K562 (cell line): ENCODE measurements around the gene ATXN1. TPM values are rescaled to one million over a fixed set of nuclear protein-coding genes. Genes with fewer than 3 reads are reported as not detected.
A peak's percentile ranks its signal among the peaks of the same experiment; 100 is the strongest.

Source experiments
- JUND ChIP-seq, 2 experiments: IDR thresholded peaks; 2 replicates in 1 of 2; 3 replicates in 1 of 2; pipeline ENCODE4 v1.6.1; 2011; ENCODE audit warnings: borderline replicate concordance in 2 of 2, low read depth in 2 of 2, low read length in 2 of 2, improper control_type of control experiment in 1 of 2, missing biosample characterization in 1 of 2, missing genetic modification characterization in 1 of 2, missing genetic modification reagents in 1 of 2
- MEF2D ChIP-seq: conservative IDR thresholded peaks from 2 replicates; pipeline ENCODE4 v1.6.1; 2016; ENCODE audit warnings: low read depth, missing genetic modification characterization, missing compliant biosample characterization
- PHB2 ChIP-seq: fragments of 450-650 bp; IDR thresholded peaks from 2 replicates; pipeline ENCODE4 v1.6.1; 2017; ENCODE audit warnings: low read depth
- RBM25 ChIP-seq: fragments of 200-400 bp; formaldehyde crosslinking; IDR thresholded peaks from 2 replicates; pipeline ENCODE4 v1.6.1; 2018; ENCODE audit warnings: low read length, low read depth, moderate library complexity; ENCODE audit not compliant: severe bottlenecking
- WHSC1 ChIP-seq: IDR thresholded peaks from one replicate; pipeline ENCODE4 v1.6.1; 2012; ENCODE audit warnings: low read length, control low read depth, inconsistent platforms
- ZFP36 ChIP-seq: fragments of 150-350 bp; IDR thresholded peaks from 2 replicates; pipeline ENCODE4 v1.6.1; 2018; ENCODE audit warnings: low read length, low read depth; ENCODE audit not compliant: partially characterized antibody
- polyA plus RNA-seq, 8 experiments: library from polyadenylated mRNA; depleted of rRNA in 4 of 8; stranded (reverse) in 5 of 8; unstranded in 3 of 8; fragments of >200 nt; fragmentation: Nextera tagmentation in 2 of 8; fragmentation: Illumina TruSeq in 1 of 8; extraction: Ambion mirVana in 2 of 8; extraction: Trizol in 1 of 8; gene quantifications; 2 replicates each; pipeline versions ENCODE4 v1.2.1 to v1.2.3, GENCODE V29; 2011 to 2014; ENCODE audit warnings: inconsistent platforms in 1 of 8, missing spikeins in 1 of 8
- total RNA-seq, 7 experiments: library from RNA; depleted of rRNA in 6 of 7; stranded (reverse); fragments of >200 nt in 6 of 7; fragmentation: Illumina TruSeq in 2 of 7; extraction: Trizol in 2 of 7; gene quantifications; 2 replicates each; pipeline versions ENCODE4 v1.2.1 to v1.2.3, GENCODE V29; 2011 to 2021; ENCODE audit warnings: low replicate concordance in 1 of 7
- TF ChIP-seq, protein P1 (sequence below): fragments of 450-650 bp; IDR thresholded peaks from 2 replicates; pipeline ENCODE4 v1.6.1; 2016; ENCODE audit warnings: mild to moderate bottlenecking, moderate library complexity
- TF ChIP-seq, protein P2 (sequence below): fragments of 150-350 bp; conservative IDR thresholded peaks from 2 replicates; pipeline ENCODE4 v1.6.1; 2014; ENCODE audit warnings: low read length

Gene ATXN1
- total and polyA plus RNA-seq, 9 of the 15 experiments (the other 6 are each of a cell fraction or from before 2014, with no cell fraction given) = under 0.01 to 1.2 (median 0.58) TPM

DNA sequence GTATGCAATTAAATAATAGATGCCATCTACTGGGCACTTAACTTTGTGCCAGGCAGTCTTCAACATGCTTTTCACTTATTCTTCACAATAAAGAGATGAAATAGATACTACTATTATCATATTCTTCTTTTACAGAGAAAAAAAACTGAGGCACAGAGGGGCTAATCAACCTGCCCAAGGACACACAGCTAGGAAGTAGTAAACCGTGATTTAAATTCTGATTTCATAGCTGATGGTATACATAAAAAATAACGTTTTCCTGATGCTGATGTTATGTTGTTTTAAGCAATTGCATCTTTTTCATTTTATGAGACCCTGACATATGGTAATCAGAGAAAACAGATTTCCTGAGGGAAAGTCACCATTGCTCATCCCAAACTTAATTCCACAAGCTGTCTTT, 45.1 kb upstream of the ATXN1 start (continued):
- TF ChIP-seq, protein P1, sequence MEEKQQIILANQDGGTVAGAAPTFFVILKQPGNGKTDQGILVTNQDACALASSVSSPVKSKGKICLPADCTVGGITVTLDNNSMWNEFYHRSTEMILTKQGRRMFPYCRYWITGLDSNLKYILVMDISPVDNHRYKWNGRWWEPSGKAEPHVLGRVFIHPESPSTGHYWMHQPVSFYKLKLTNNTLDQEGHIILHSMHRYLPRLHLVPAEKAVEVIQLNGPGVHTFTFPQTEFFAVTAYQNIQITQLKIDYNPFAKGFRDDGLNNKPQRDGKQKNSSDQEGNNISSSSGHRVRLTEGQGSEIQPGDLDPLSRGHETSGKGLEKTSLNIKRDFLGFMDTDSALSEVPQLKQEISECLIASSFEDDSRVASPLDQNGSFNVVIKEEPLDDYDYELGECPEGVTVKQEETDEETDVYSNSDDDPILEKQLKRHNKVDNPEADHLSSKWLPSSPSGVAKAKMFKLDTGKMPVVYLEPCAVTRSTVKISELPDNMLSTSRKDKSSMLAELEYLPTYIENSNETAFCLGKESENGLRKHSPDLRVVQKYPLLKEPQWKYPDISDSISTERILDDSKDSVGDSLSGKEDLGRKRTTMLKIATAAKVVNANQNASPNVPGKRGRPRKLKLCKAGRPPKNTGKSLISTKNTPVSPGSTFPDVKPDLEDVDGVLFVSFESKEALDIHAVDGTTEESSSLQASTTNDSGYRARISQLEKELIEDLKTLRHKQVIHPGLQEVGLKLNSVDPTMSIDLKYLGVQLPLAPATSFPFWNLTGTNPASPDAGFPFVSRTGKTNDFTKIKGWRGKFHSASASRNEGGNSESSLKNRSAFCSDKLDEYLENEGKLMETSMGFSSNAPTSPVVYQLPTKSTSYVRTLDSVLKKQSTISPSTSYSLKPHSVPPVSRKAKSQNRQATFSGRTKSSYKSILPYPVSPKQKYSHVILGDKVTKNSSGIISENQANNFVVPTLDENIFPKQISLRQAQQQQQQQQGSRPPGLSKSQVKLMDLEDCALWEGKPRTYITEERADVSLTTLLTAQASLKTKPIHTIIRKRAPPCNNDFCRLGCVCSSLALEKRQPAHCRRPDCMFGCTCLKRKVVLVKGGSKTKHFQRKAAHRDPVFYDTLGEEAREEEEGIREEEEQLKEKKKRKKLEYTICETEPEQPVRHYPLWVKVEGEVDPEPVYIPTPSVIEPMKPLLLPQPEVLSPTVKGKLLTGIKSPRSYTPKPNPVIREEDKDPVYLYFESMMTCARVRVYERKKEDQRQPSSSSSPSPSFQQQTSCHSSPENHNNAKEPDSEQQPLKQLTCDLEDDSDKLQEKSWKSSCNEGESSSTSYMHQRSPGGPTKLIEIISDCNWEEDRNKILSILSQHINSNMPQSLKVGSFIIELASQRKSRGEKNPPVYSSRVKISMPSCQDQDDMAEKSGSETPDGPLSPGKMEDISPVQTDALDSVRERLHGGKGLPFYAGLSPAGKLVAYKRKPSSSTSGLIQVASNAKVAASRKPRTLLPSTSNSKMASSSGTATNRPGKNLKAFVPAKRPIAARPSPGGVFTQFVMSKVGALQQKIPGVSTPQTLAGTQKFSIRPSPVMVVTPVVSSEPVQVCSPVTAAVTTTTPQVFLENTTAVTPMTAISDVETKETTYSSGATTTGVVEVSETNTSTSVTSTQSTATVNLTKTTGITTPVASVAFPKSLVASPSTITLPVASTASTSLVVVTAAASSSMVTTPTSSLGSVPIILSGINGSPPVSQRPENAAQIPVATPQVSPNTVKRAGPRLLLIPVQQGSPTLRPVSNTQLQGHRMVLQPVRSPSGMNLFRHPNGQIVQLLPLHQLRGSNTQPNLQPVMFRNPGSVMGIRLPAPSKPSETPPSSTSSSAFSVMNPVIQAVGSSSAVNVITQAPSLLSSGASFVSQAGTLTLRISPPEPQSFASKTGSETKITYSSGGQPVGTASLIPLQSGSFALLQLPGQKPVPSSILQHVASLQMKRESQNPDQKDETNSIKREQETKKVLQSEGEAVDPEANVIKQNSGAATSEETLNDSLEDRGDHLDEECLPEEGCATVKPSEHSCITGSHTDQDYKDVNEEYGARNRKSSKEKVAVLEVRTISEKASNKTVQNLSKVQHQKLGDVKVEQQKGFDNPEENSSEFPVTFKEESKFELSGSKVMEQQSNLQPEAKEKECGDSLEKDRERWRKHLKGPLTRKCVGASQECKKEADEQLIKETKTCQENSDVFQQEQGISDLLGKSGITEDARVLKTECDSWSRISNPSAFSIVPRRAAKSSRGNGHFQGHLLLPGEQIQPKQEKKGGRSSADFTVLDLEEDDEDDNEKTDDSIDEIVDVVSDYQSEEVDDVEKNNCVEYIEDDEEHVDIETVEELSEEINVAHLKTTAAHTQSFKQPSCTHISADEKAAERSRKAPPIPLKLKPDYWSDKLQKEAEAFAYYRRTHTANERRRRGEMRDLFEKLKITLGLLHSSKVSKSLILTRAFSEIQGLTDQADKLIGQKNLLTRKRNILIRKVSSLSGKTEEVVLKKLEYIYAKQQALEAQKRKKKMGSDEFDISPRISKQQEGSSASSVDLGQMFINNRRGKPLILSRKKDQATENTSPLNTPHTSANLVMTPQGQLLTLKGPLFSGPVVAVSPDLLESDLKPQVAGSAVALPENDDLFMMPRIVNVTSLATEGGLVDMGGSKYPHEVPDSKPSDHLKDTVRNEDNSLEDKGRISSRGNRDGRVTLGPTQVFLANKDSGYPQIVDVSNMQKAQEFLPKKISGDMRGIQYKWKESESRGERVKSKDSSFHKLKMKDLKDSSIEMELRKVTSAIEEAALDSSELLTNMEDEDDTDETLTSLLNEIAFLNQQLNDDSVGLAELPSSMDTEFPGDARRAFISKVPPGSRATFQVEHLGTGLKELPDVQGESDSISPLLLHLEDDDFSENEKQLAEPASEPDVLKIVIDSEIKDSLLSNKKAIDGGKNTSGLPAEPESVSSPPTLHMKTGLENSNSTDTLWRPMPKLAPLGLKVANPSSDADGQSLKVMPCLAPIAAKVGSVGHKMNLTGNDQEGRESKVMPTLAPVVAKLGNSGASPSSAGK = no peak
- TF ChIP-seq MEF2D (no peak), JUND (IDR thresholded peaks at IDR 0.05; ENCODE audit: borderline replicate concordance, low read depth, low read length) (no peak), JUND (tag; IDR thresholded peaks at IDR 0.05; ENCODE audit: borderline replicate concordance, low read depth, low read length) (no peak), RBM25 (peak; percentile 86), PHB2 (no peak), WHSC1 (no peak), ZFP36 (peak; percentile 62)
- TF ChIP-seq, protein P2, sequence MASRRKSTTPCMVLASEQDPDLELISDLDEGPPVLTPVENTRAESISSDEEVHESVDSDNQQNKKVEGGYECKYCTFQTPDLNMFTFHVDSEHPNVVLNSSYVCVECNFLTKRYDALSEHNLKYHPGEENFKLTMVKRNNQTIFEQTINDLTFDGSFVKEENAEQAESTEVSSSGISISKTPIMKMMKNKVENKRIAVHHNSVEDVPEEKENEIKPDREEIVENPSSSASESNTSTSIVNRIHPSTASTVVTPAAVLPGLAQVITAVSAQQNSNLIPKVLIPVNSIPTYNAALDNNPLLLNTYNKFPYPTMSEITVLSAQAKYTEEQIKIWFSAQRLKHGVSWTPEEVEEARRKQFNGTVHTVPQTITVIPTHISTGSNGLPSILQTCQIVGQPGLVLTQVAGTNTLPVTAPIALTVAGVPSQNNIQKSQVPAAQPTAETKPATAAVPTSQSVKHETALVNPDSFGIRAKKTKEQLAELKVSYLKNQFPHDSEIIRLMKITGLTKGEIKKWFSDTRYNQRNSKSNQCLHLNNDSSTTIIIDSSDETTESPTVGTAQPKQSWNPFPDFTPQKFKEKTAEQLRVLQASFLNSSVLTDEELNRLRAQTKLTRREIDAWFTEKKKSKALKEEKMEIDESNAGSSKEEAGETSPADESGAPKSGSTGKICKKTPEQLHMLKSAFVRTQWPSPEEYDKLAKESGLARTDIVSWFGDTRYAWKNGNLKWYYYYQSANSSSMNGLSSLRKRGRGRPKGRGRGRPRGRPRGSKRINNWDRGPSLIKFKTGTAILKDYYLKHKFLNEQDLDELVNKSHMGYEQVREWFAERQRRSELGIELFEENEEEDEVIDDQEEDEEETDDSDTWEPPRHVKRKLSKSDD = no peak
